Parathyroid adenoma (tissue), 2 donors: ENCODE results near the gene IKZF5.

ENCODE experiments used
- H2AFZ ChIP-seq: fragments of 300-600 bp; sonication (generic); one replicate; pipeline ENCODE4 v1.7.0; 2017; ENCODE audit warnings: antibody characterized with exemption, mild to moderate bottlenecking
- H3K27ac ChIP-seq: fragments of 300-600 bp; sonication (generic); one replicate; pipeline ENCODE4 v1.7.0; 2017
- H3K27me3 ChIP-seq: fragments of 300-600 bp; sonication (generic); one replicate; pipeline ENCODE4 v1.7.0; 2017; ENCODE audit warnings: low read length; ENCODE audit not compliant: control insufficient read depth, insufficient read depth
- H3K36me3 ChIP-seq: fragments of 300-600 bp; sonication (generic); one replicate; pipeline ENCODE4 v1.7.0; 2017; ENCODE audit warnings: low read length; ENCODE audit not compliant: control insufficient read depth, insufficient read depth
- H3K4me1 ChIP-seq: fragments of 300-600 bp; sonication (generic); one replicate; pipeline ENCODE4 v1.7.0; 2017; ENCODE audit warnings: control low read depth
- H3K4me2 ChIP-seq: fragments of 300-600 bp; sonication (generic); one replicate; pipeline ENCODE4 v1.7.0; 2017; ENCODE audit warnings: low read length
- H3K4me3 ChIP-seq: fragments of 300-600 bp; sonication (generic); one replicate; pipeline ENCODE4 v1.7.0; 2017; ENCODE audit warnings: low read depth, low read length
- H3K79me2 ChIP-seq: fragments of 300-600 bp; sonication (generic); one replicate; pipeline ENCODE4 v1.7.0; 2017; ENCODE audit warnings: control low read depth
- H3K9ac ChIP-seq: fragments of 300-600 bp; sonication (generic); one replicate; pipeline ENCODE4 v1.7.0; 2017; ENCODE audit warnings: mild to moderate bottlenecking
- H3K9me3 ChIP-seq: fragments of 300-600 bp; sonication (generic); one replicate; pipeline ENCODE4 v1.7.0; 2017; ENCODE audit warnings: low read length; ENCODE audit not compliant: control insufficient read depth
- TF ChIP-seq, protein P1 (sequence below): fragments of 300-600 bp; sonication (generic); IDR thresholded peaks from one replicate; pipeline ENCODE4 v1.7.0; 2017; ENCODE audit warnings: antibody characterized with exemption, mild to moderate bottlenecking
- donor health status: primary hyperparathyroidism.

IKZF5 gene

DNA sequence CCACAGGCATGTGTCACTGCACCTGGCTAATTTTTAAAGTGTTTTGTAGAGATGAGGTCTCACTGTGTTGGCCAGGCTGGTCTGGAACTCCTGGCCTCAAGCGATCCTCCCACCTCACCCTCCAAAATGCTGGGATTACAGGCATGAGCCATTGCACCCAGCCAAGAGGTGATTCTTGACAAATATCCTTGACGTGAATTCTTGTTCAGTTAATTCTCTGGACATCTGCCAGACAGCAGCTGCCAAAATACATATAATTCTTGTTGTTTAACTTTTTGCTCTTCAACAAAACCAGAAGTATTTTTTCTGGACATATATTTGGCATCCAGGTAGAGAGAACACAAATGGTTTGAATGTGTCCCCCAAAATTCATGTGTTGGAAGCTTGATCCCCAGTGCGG is 3.4 kb upstream of the IKZF5 start:
- no peak overlapping the region for H3K27ac ChIP-seq
- H3K36me3 ChIP-seq: no peaks in the 10 kb centered on the region
- H2AFZ ChIP-seq: no peak overlapping the region
- no peak overlapping the region for H3K4me2 ChIP-seq
- H3K9ac ChIP-seq: no peak overlapping the region
- no peaks in the 10 kb centered on the region for H3K9me3 ChIP-seq
- no peak overlapping the region for H3K4me3 ChIP-seq
- H3K27me3 ChIP-seq: no peaks in the 10 kb centered on the region
- TF ChIP-seq, protein P1, sequence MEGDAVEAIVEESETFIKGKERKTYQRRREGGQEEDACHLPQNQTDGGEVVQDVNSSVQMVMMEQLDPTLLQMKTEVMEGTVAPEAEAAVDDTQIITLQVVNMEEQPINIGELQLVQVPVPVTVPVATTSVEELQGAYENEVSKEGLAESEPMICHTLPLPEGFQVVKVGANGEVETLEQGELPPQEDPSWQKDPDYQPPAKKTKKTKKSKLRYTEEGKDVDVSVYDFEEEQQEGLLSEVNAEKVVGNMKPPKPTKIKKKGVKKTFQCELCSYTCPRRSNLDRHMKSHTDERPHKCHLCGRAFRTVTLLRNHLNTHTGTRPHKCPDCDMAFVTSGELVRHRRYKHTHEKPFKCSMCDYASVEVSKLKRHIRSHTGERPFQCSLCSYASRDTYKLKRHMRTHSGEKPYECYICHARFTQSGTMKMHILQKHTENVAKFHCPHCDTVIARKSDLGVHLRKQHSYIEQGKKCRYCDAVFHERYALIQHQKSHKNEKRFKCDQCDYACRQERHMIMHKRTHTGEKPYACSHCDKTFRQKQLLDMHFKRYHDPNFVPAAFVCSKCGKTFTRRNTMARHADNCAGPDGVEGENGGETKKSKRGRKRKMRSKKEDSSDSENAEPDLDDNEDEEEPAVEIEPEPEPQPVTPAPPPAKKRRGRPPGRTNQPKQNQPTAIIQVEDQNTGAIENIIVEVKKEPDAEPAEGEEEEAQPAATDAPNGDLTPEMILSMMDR: no peak
- no peaks in the 10 kb centered on the region for H3K4me1 ChIP-seq
- peaks cover 38% of the 10 kb centered on the region for H3K79me2 ChIP-seq

GRCh38 chr10:123009105-123009820 is 668 bp upstream of the IKZF5 start:
- Histone ChIP-seq H3K4me2 (peak overlapping the region; percentile 85), H3K27ac (peak overlapping the region; percentile 55), H3K4me3 (peak overlapping the region; percentile 84), H3K27me3 (no peaks in the 10 kb centered on the region), H2AFZ (peak overlapping the region; percentile 83), H3K9ac (peak overlapping the region; percentile 81), H3K36me3 (no peaks in the 10 kb centered on the region), H3K79me2 (peaks cover 41% of the 10 kb centered on the region), H3K9me3 (no peaks in the 10 kb centered on the region), H3K4me1 (no peaks in the 10 kb centered on the region)
- TF ChIP-seq, protein P1: no peak

GRCh38 chr10:123007558-123008354 is 839 bp downstream of the IKZF5 start:
- Histone ChIP-seq H3K9ac (peak overlapping the region; percentile 28), H3K27ac (peak overlapping the region; percentile 68), H3K36me3 (no peaks in the 10 kb centered on the region), H3K4me1 (no peaks in the 10 kb centered on the region), H3K79me2 (peaks cover 44% of the 10 kb centered on the region), H3K27me3 (no peaks in the 10 kb centered on the region), H3K9me3 (no peaks in the 10 kb centered on the region), H3K4me3 (peak overlapping the region; percentile 84), H2AFZ (peak overlapping the region; percentile 83), H3K4me2 (peak overlapping the region; percentile 68)
- TF ChIP-seq, protein P1: no peak

DNA sequence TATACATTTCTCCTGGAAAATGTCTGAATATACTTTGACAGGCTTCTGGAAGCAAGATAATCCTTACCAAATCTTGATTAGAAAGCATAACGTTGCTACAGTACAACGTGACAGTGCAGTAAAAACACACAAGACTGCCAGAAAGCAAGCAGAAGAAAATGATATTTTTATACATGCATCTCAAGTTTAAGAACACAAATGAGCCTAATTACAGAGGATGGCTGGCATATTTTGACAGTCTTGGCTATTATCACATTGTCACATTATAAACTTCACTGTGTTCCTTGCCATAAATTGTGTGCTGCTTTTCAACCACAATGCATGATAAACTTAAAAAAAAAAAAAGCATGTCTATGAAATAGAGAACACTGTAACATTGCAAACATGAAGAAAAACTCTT is 4.3 kb downstream of the IKZF5 start:
- no peaks in the 10 kb centered on the region for H3K27me3 ChIP-seq
- TF ChIP-seq, protein P1: no peak
- H3K4me1 ChIP-seq: no peaks in the 10 kb centered on the region
- H3K36me3 ChIP-seq: no peaks in the 10 kb centered on the region
- H3K4me3 ChIP-seq: no peak overlapping the region
- peaks cover 39% of the 10 kb centered on the region for H3K79me2 ChIP-seq
- H2AFZ ChIP-seq: no peak overlapping the region
- no peaks in the 10 kb centered on the region for H3K9me3 ChIP-seq
- no peak overlapping the region for H3K4me2 ChIP-seq
- no peak overlapping the region for H3K27ac ChIP-seq
- H3K9ac ChIP-seq: no peak overlapping the region
